IMR-90 (cell line): ENCODE measurements around the gene SHROOM4. TPM values are rescaled to one million over a fixed set of nuclear protein-coding genes. Genes with fewer than 3 reads are reported as not detected.
A peak's percentile ranks its signal among the peaks of the same experiment; 100 is the strongest.

Source experiments
- ATAC-seq: fragments of 200-7000 bp; cut with Tn5 transposase; 2 replicates; pipeline ENCODE4 v1.9.1; 2020; ENCODE audit warnings: low read depth, mild to moderate bottlenecking, moderate library complexity
- BruUV-seq: library from RNA; stranded (reverse); fragments of 400-500 nt; replicated peaks from 2 replicates; lab custom pipeline; 2021; lab: Mats Ljungman, UMichigan
- CTCF ChIA-PET: fragments of 300-600 bp; formaldehyde crosslinking; extraction: SDS; loops from one replicate; lab custom pipeline; 2021; ENCODE audit warnings: antibody characterized with exemption; lab: Yijun Ruan, JAX
- POLR2A ChIA-PET: fragments of 300-600 bp; sonication (Branson Sonifier 250); formaldehyde crosslinking; loops from one replicate; lab custom pipeline; 2022; ENCODE audit warnings: antibody characterized with exemption; ENCODE audit not compliant: unreplicated experiment; lab: Charles Lee
- DNase-seq: peaks from one replicate; pipeline ENCODE4 v3.0.0; 2013
- H2AFZ ChIP-seq: replicated peaks from 2 replicates; pipeline ENCODE3; 2013; ENCODE audit warnings: low read length, mild to moderate bottlenecking; ENCODE audit not compliant: poor library complexity
- H2AK5ac ChIP-seq: 2 replicates; pipeline ENCODE4 v1.6.1; 2013; ENCODE audit warnings: low read depth, low read length, inconsistent platforms
- H2AK9ac ChIP-seq: replicated peaks from 2 replicates; pipeline ENCODE3; 2013; ENCODE audit warnings: mild to moderate bottlenecking, low read depth, low read length, moderate library complexity; ENCODE audit not compliant: poor library complexity
- H2BK120ac ChIP-seq: 2 replicates; pipeline ENCODE4 v1.6.1; 2013; ENCODE audit warnings: low read depth, low read length, inconsistent platforms
- H2BK15ac ChIP-seq: 3 replicates; pipeline ENCODE4 v1.6.1; 2013; ENCODE audit warnings: low read depth, low read length, inconsistent platforms
- H2BK20ac ChIP-seq: 2 replicates; pipeline ENCODE4 v1.6.1; 2013; ENCODE audit warnings: low read depth, mild to moderate bottlenecking, inconsistent platforms, low read length, moderate library complexity
- H2BK5ac ChIP-seq: 2 replicates; pipeline ENCODE4 v1.6.1; 2013; ENCODE audit warnings: mild to moderate bottlenecking, low read depth, low read length, inconsistent platforms; ENCODE audit not compliant: poor library complexity, severe bottlenecking
- H3K14ac ChIP-seq: replicated peaks from 2 replicates; pipeline ENCODE4 v1.6.1; 2013; ENCODE audit warnings: low read depth, low read length, inconsistent platforms
- H3K18ac ChIP-seq: 2 replicates; pipeline ENCODE4 v1.6.1; 2013; ENCODE audit warnings: low read depth, low read length, control low read depth
- H3K23ac ChIP-seq: 2 replicates; pipeline ENCODE4 v1.6.1; 2013; ENCODE audit warnings: low read depth, low read length, inconsistent platforms
- H3K27ac ChIP-seq: 2 replicates; pipeline ENCODE4 v1.5.1; 2013; ENCODE audit warnings: mild to moderate bottlenecking, control low read depth, low read length; ENCODE audit not compliant: insufficient read depth
- H3K27me3 ChIP-seq: 2 replicates; pipeline ENCODE4 v1.6.1; 2013; ENCODE audit warnings: low read length; ENCODE audit not compliant: control insufficient read depth, insufficient read depth
- H3K36me3 ChIP-seq: 2 replicates; pipeline ENCODE4 v1.6.1; 2013; ENCODE audit warnings: low read length, mixed read lengths; ENCODE audit not compliant: control insufficient read depth, insufficient read depth
- H3K4ac ChIP-seq: 2 replicates; pipeline ENCODE4 v1.6.1; 2013; ENCODE audit warnings: low read depth, low read length, inconsistent platforms
- H3K4me1 ChIP-seq: 2 replicates; pipeline ENCODE4 v1.6.1; 2013; ENCODE audit warnings: low read length, mixed read lengths; ENCODE audit not compliant: control insufficient read depth, insufficient read depth
- H3K4me2 ChIP-seq: 2 replicates; pipeline ENCODE4 v1.6.1; 2013; ENCODE audit warnings: low read depth, mild to moderate bottlenecking, control low read depth, low read length, moderate library complexity
- H3K4me3 ChIP-seq: 2 replicates; pipeline ENCODE4 v1.5.1; 2013; ENCODE audit warnings: low read depth, mild to moderate bottlenecking, control low read depth, low read length, moderate library complexity; ENCODE audit not compliant: insufficient read depth
- H3K56ac ChIP-seq: 2 replicates; pipeline ENCODE4 v1.6.1; 2013; ENCODE audit warnings: low read length, inconsistent platforms; ENCODE audit not compliant: insufficient read depth; ENCODE audit errors: extremely low read depth
- H3K79me1 ChIP-seq, 2 experiments: 2 replicates each; pipeline ENCODE4 v1.6.1; 2013; ENCODE audit warnings: low read length in 2 of 2, inconsistent platforms in 1 of 2, low read depth in 1 of 2
- H3K9ac ChIP-seq: 2 replicates; pipeline ENCODE4 v1.6.1; 2013; ENCODE audit warnings: low read depth, low read length, control low read depth
- H3K9me1 ChIP-seq: 2 replicates; pipeline ENCODE4 v1.6.1; 2013; ENCODE audit warnings: low read length, inconsistent platforms; ENCODE audit not compliant: insufficient read depth
- H3K9me3 ChIP-seq: 2 replicates; pipeline ENCODE4 v1.6.1; 2013; ENCODE audit warnings: low read length; ENCODE audit not compliant: control insufficient read depth, insufficient read depth
- H4K20me1 ChIP-seq: 2 replicates; pipeline ENCODE4 v1.6.1; 2013; ENCODE audit warnings: low read length, inconsistent platforms; ENCODE audit not compliant: insufficient read depth
- H4K5ac ChIP-seq: 2 replicates; pipeline ENCODE4 v1.6.1; 2013; ENCODE audit warnings: mild to moderate bottlenecking, low read depth, low read length, control low read depth
- H4K8ac ChIP-seq, 2 experiments: 2 replicates each; pipeline ENCODE4 v1.6.1; 2013; ENCODE audit warnings: low read depth in 2 of 2, low read length in 2 of 2, control low read depth in 1 of 2, inconsistent platforms in 1 of 2
- H4K91ac ChIP-seq: 2 replicates; pipeline ENCODE4 v1.6.1; 2013; ENCODE audit warnings: low read depth, low read length, inconsistent platforms; ENCODE audit not compliant: insufficient read depth
- MAFK ChIP-seq: IDR thresholded peaks from 2 replicates; pipeline ENCODE4 v1.6.1; 2012; ENCODE audit warnings: low read depth, low read length, improper control_type of control experiment
- NFE2L2 ChIP-seq: fragments of 150-350 bp; IDR thresholded peaks from 2 replicates; pipeline ENCODE4 v1.6.1; 2016; ENCODE audit warnings: low read depth, mild to moderate bottlenecking, low read length
- RFX5 ChIP-seq: IDR thresholded peaks from 2 replicates; pipeline ENCODE4 v1.8.0; 2012; ENCODE audit warnings: low read depth, mild to moderate bottlenecking, low read length, moderate library complexity
- WGBS, 2 experiments: methylation state at CpG; one replicate each; pipeline versions ENCODE4 v1.1.5 to v1.1.7; 2013; ENCODE audit warnings: missing lambda C conversion rate in 2 of 2; ENCODE audit not compliant: insufficient read length in 1 of 2; ENCODE audit errors: extremely low coverage in 2 of 2; 5-methylcytosine and 5-hydroxymethylcytosine counted together
- dilution Hi-C: fragments of 300-500 bp; cut with HindIII; formaldehyde crosslinking; loops from one replicate; pipeline ENCODE4 v1.14.3; 2018; ENCODE audit warnings: low sequenced_read_pairs; ENCODE audit not compliant: unreplicated experiment
- in situ Hi-C: fragments of 300-500 bp; cut with MboI; formaldehyde crosslinking; loops from 3 replicates; pipeline ENCODE4 v1.14.3; 2019; ENCODE audit warnings: low sequenced_read_pairs, inconsistent platforms, mixed read lengths
- intact Hi-C: fragments of 100-400 bp; cut with micrococcal nuclease; formaldehyde crosslinking; loops from 2 replicates; pipeline ENCODE4 v1.10.0; 2022
- polyA plus RNA-seq, 3 experiments: library from polyadenylated mRNA; depleted of rRNA; stranded (reverse); fragments of >200 nt; gene quantifications; 2 replicates each; pipeline ENCODE4 v1.2.3, GENCODE V29; 2012; ENCODE audit warnings: low replicate concordance in 1 of 3
- total RNA-seq: library from RNA; depleted of rRNA; stranded (reverse); fragments of >200 nt; gene quantifications from 2 replicates; pipeline ENCODE4 v1.2.3, GENCODE V29; 2012

SHROOM4 gene
- total and polyA plus RNA-seq, 2 of the 4 experiments (the other 2 are of a cell fraction) = 1.0 to 2.2 TPM

DNA sequence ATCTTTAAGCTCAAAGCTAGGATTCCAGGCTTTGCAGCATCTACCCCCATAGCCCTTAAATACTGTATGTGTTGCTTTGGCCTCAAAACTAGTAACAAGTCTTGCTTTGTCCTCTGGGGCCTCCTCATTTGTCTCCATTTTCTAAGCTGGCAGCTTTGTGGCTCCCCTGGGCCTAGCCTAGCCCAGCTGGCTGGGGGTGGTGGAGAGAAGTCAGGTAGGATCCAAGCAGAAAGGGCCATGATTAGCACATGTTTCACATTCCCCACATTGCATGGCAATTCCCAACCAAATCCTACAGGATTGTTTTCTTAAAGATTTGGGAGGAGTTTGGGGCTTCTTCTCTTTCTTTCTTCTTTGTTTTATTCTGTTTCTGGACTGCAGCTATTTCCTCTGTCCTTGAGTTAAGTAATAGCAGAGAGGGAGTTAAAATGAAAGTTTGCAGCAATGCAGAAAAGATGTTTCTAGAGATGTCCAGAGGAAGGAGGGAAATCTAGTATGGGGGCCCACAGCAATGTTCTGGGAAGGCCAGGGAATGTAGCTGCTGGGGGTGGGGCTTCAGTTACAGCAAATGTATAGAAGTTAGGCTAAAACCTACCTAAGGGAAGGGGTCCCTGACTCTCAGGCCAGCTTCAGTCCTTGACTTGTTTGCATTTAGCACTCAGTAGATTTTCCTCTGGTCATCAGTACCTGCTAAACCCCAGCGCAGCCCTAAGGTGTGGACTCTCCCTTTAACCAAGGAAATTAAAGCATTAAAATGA is 92.1 kb downstream of the SHROOM4 start:
- Histone ChIP-seq H3K56ac (no peak overlapping the region), H2BK20ac (peak overlapping the region; percentile 52), H3K36me3 (no peaks in the 10 kb centered on the region), H3K9me3 (no peaks in the 10 kb centered on the region), H4K5ac (peak overlapping the region; percentile 0; the same call in 1 of the 2 replicates), H3K27ac (peak overlapping the region; percentile 33; the same call in 1 of the 2 replicates), H3K4ac (no peak overlapping the region), H3K79me1 (no peaks in the 10 kb centered on the region), H4K91ac (peak overlapping the region; percentile 10; the same call in 1 of the 2 replicates), H2AK5ac (no peak overlapping the region; the same call in 1 of the 2 replicates), H2BK5ac (no peak overlapping the region), H3K4me1 (peaks cover 12% of the 10 kb centered on the region), H2AFZ (no peak overlapping the region), H3K4me2 (no peak overlapping the region), H3K27me3 (no peaks in the 10 kb centered on the region; the same call in 1 of the 2 replicates), H2AK9ac (no peak overlapping the region), H4K20me1 (no peaks in the 10 kb centered on the region), H2BK120ac (peak overlapping the region; percentile 26), H3K18ac (peak overlapping the region; percentile 37; the same call in 1 of the 2 replicates), H3K14ac (0 out of 2 replicates have a peak overlapping the region, but pooled peaks have one; percentile 13), H3K4me3 (no peak overlapping the region), H3K9me1 (peaks cover 2% of the 10 kb centered on the region; the same call in 1 of the 2 replicates), H3K23ac (no peak overlapping the region), H4K8ac (peak overlapping the region in 1 of 2 experiments; percentile 13; a peak in 1 of 4 replicates), H2BK15ac (no peak overlapping the region), H3K9ac (no peak overlapping the region)
- POLR2A ChIA-PET = no interaction called here
- in situ Hi-C loops = no loop called here
- BruUV-seq = no TSS peak
- TF ChIP-seq RFX5 = no peak
- TF ChIP-seq MAFK = no peak
- no peak for TF ChIP-seq NFE2L2
- ATAC-seq (no peak), DNase-seq (no peak)
- CTCF ChIA-PET = no interaction called here
- intact Hi-C loops = no loop called here
- WGBS, 2 experiments = no CpG with 5 or more reads among the region's 1 CpG
- dilution Hi-C loops = no loop called here
